ENCODE results near the gene SOX8.

- TF ChIP-seq CTCF (conservative IDR thresholded peaks at IDR 0.05; ENCODE audit: low read depth, low read length) (no peak), EZH2 (IDR thresholded peaks at IDR 0.05; ENCODE audit: borderline replicate concordance, low read depth, low read length, poor library complexity, severe bottlenecking) (no peak)
Observed at GRCh38 chr16:1012135-1012534, 30.6 kb downstream of the SOX8 start.
